H9 (cell line): ENCODE measurements around the gene FGF16. TPM values are rescaled to one million over a fixed set of nuclear protein-coding genes. Genes with fewer than 3 reads are reported as not detected.

Experiments
- DNase-seq: peaks from one replicate; pipeline ENCODE4 v3.0.0-alpha.2; 2017
- H2AFZ ChIP-seq: one replicate; pipeline ENCODE4 v1.6.1; 2013; ENCODE audit warnings: mild to moderate bottlenecking, low read length, control low read depth, moderate library complexity
- H2AK5ac ChIP-seq: 2 replicates; pipeline ENCODE4 v1.6.1; 2013; ENCODE audit warnings: low read length, control low read depth, mixed read lengths; ENCODE audit not compliant: insufficient read length
- H2BK120ac ChIP-seq: one replicate; pipeline ENCODE4 v1.6.1; 2013; ENCODE audit warnings: low read depth, mild to moderate bottlenecking, low read length, control low read depth, inconsistent platforms; ENCODE audit not compliant: poor library complexity, severe bottlenecking
- H2BK12ac ChIP-seq: 2 replicates; pipeline ENCODE4 v1.6.1; 2013; ENCODE audit warnings: low read length, control low read depth, mixed read lengths, low read depth; ENCODE audit not compliant: insufficient read length
- H2BK15ac ChIP-seq: 2 replicates; pipeline ENCODE4 v1.6.1; 2013; ENCODE audit warnings: low read depth, low read length, control low read depth
- H2BK20ac ChIP-seq: one replicate; pipeline ENCODE4 v1.6.1; 2013; ENCODE audit warnings: low read depth, mild to moderate bottlenecking, low read length, control low read depth, inconsistent platforms; ENCODE audit not compliant: poor library complexity, severe bottlenecking
- H2BK5ac ChIP-seq: 2 replicates; pipeline ENCODE4 v1.6.1; 2013; ENCODE audit warnings: low read length, control low read depth, mixed read lengths; ENCODE audit not compliant: insufficient read length
- H3K14ac ChIP-seq: 2 replicates; pipeline ENCODE4 v1.6.1; 2013; ENCODE audit warnings: low read length, control low read depth; ENCODE audit not compliant: insufficient read depth
- H3K18ac ChIP-seq: 2 replicates; pipeline ENCODE4 v1.6.1; 2013; ENCODE audit warnings: low read depth, mild to moderate bottlenecking, mixed read lengths, low read length, control low read depth; ENCODE audit not compliant: insufficient read length
- H3K23ac ChIP-seq: 2 replicates; pipeline ENCODE4 v1.6.1; 2013; ENCODE audit warnings: low read length, control low read depth, mixed read lengths, low read depth; ENCODE audit not compliant: insufficient read length
- H3K23me2 ChIP-seq: 2 replicates; pipeline ENCODE4 v1.6.1; 2013; ENCODE audit warnings: low read depth, mild to moderate bottlenecking, mixed read lengths, low read length, control low read depth; ENCODE audit not compliant: insufficient read length, poor library complexity, severe bottlenecking
- H3K27ac ChIP-seq: 2 replicates; pipeline ENCODE4 v1.5.1; 2013; ENCODE audit warnings: low read length, control low read depth, mixed read lengths, low read depth; ENCODE audit not compliant: insufficient read length
- H3K27me3 ChIP-seq: 2 replicates; pipeline ENCODE4 v1.6.1; 2013; ENCODE audit warnings: low read length, control low read depth, inconsistent platforms; ENCODE audit not compliant: insufficient read depth
- H3K4ac ChIP-seq: 2 replicates; pipeline ENCODE4 v1.6.1; 2013; ENCODE audit warnings: low read depth, mild to moderate bottlenecking, control low read depth, inconsistent platforms, low read length, moderate library complexity
- H3K4me1 ChIP-seq: 2 replicates; pipeline ENCODE4 v1.6.1; 2013; ENCODE audit warnings: low read length, control low read depth, inconsistent platforms; ENCODE audit not compliant: insufficient read depth
- H3K4me2 ChIP-seq: 2 replicates; pipeline ENCODE4 v1.6.1; 2013; ENCODE audit warnings: low read length, control low read depth, mixed read lengths; ENCODE audit not compliant: insufficient read length, insufficient read depth
- H3K56ac ChIP-seq: 2 replicates; pipeline ENCODE4 v1.6.1; 2013; ENCODE audit warnings: low read depth, mild to moderate bottlenecking, mixed read lengths, low read length, control low read depth; ENCODE audit not compliant: insufficient read length
- H3K79me1 ChIP-seq: 2 replicates; pipeline ENCODE4 v1.6.1; 2013; ENCODE audit warnings: low read depth, mild to moderate bottlenecking, moderate library complexity, low read length, control low read depth, inconsistent platforms; ENCODE audit not compliant: insufficient read depth, poor library complexity, severe bottlenecking
- H3K79me2 ChIP-seq: 2 replicates; pipeline ENCODE4 v1.6.1; 2013; ENCODE audit warnings: low read length, control low read depth, inconsistent platforms; ENCODE audit not compliant: insufficient read depth
- H3K9ac ChIP-seq: 2 replicates; pipeline ENCODE4 v1.6.1; 2013; ENCODE audit warnings: low read length, control low read depth, mixed read lengths; ENCODE audit not compliant: insufficient read length; ENCODE audit errors: extremely low read depth
- H3K9me3 ChIP-seq: one replicate; pipeline ENCODE4 v1.6.1; 2013; ENCODE audit warnings: low read depth, low read length, inconsistent platforms; ENCODE audit not compliant: control insufficient read depth
- H3T11ph ChIP-seq: one replicate; pipeline ENCODE4 v1.6.1; 2013; ENCODE audit warnings: mild to moderate bottlenecking, low read length, control low read depth, inconsistent platforms
- H4K20me1 ChIP-seq: one replicate; pipeline ENCODE4 v1.6.1; 2013; ENCODE audit not compliant: control insufficient read depth, insufficient read length, insufficient read depth
- H4K5ac ChIP-seq: 2 replicates; pipeline ENCODE4 v1.6.1; 2013; ENCODE audit warnings: low read depth, mild to moderate bottlenecking, mixed read lengths, low read length, control low read depth; ENCODE audit not compliant: insufficient read length
- H4K8ac ChIP-seq: replicated peaks from 2 replicates; pipeline ENCODE4 v1.6.1; 2013; ENCODE audit warnings: low read length, control low read depth, mixed read lengths, low read depth; ENCODE audit not compliant: insufficient read length
- H4K91ac ChIP-seq: 2 replicates; pipeline ENCODE4 v1.6.1; 2013; ENCODE audit warnings: low read depth, mild to moderate bottlenecking, moderate library complexity, mixed read lengths, low read length, control low read depth; ENCODE audit not compliant: insufficient read length
- H3K27ac Mint-ChIP-seq, 3 experiments: 2 replicates in 2 of 3; 3 replicates in 1 of 3; pipeline ENCODE4 v1.8.0; 2020 to 2021; ENCODE audit warnings: mixed read lengths in 3 of 3, mild to moderate bottlenecking in 1 of 3, moderate library complexity in 1 of 3
- H3K27me3 Mint-ChIP-seq: 2 replicates; pipeline ENCODE4 v1.8.0; 2021; ENCODE audit warnings: low read depth, mild to moderate bottlenecking, moderate library complexity, mixed read lengths
- H3K36me3 Mint-ChIP-seq, 3 experiments: 2 replicates in 2 of 3; 3 replicates in 1 of 3; pipeline ENCODE4 v1.8.0; 2020 to 2021; ENCODE audit warnings: low read depth in 3 of 3, mixed read lengths in 3 of 3; ENCODE audit not compliant: insufficient read depth in 1 of 3
- H3K4me1 Mint-ChIP-seq, 2 experiments: 2 replicates each; pipeline ENCODE4 v1.8.0; 2020; ENCODE audit warnings: mixed read lengths in 2 of 2
- H3K4me3 Mint-ChIP-seq, 2 experiments: 2 replicates in 1 of 2; 3 replicates in 1 of 2; pipeline ENCODE4 v1.8.0; 2020 to 2021; ENCODE audit warnings: mild to moderate bottlenecking in 2 of 2, mixed read lengths in 2 of 2, moderate library complexity in 1 of 2
- H3K9me3 Mint-ChIP-seq, 2 experiments: 2 replicates in 1 of 2; 3 replicates in 1 of 2; pipeline ENCODE4 v1.8.0; 2020; ENCODE audit warnings: mild to moderate bottlenecking in 2 of 2, mixed read lengths in 2 of 2, moderate library complexity in 1 of 2
- CTCF ChIP-seq: fragments of 200-600 bp; sonication (generic); conservative IDR thresholded peaks from 3 replicates; pipeline ENCODE4 v1.8.0; 2021; ENCODE audit warnings: antibody characterized with exemption, mild to moderate bottlenecking
- WGBS: extraction: QIAGEN DNeasy Blood & Tissue Kit; methylation state at CpG from one replicate; pipeline ENCODE4 v1.1.7; 2013; ENCODE audit warnings: missing lambda C conversion rate, low lambda C conversion rate, mixed read lengths; ENCODE audit not compliant: insufficient read length; ENCODE audit errors: extremely low coverage; 5-methylcytosine and 5-hydroxymethylcytosine counted together
- total RNA-seq: library from RNA; stranded (reverse); gene quantifications from 2 replicates; pipeline ENCODE4 v1.2.1, GENCODE V29; 2021

Gene FGF16
- total RNA-seq, 1 experiment from 2014 or later = 2.8 TPM

- no peaks in the 10 kb centered on the region for H4K20me1 ChIP-seq
- H2BK15ac ChIP-seq = no peak overlapping the region
- no peak overlapping the region for H4K5ac ChIP-seq
- WGBS = no CpG with 5 or more reads among the region's 1 CpG
- H3K23ac ChIP-seq = no peak overlapping the region
- no peak overlapping the region for H4K91ac ChIP-seq
- H3K23me2 ChIP-seq = no peaks in the 10 kb centered on the region
- no peak overlapping the region for H3K4me2 ChIP-seq
- peaks cover 38% of the 10 kb centered on the region for H3K9me3 ChIP-seq
- no peak overlapping the region for H3K9ac ChIP-seq
- H3K4ac ChIP-seq = no peak overlapping the region
- H2AFZ ChIP-seq = no peak overlapping the region
- no peak overlapping the region for H4K8ac ChIP-seq
- Mint-ChIP-seq H3K9me3 (peaks cover 59 to 63% of the 10 kb centered on the region in 2 experiments), H3K4me3 (no peak overlapping the region), H3K36me3 (peaks cover 0 to 9% (median 4%) of the 10 kb centered on the region in 3 experiments; a peak in 4 of 7 replicates), H3K4me1 (peaks cover 16 to 23% of the 10 kb centered on the region in 2 experiments), H3K27ac (peak overlapping the region in 1 of 3 experiments; percentile 27; a peak in 1 of 7 replicates), H3K27me3 (no peaks in the 10 kb centered on the region; the same call in 1 of the 2 replicates)
- DNase-seq = no peak
- no peak overlapping the region for H2AK5ac ChIP-seq
- H3K56ac ChIP-seq = no peak overlapping the region
- H2BK12ac ChIP-seq = no peak overlapping the region
- H3K4me1 ChIP-seq = peaks cover 3% of the 10 kb centered on the region; the same call in 1 of the 2 replicates
- H2BK120ac ChIP-seq = no peak overlapping the region
- no peak overlapping the region for H3K18ac ChIP-seq
- H2BK20ac ChIP-seq = no peak overlapping the region
- TF ChIP-seq CTCF = no peak
- H3K79me1 ChIP-seq = no peaks in the 10 kb centered on the region
- no peak overlapping the region for H3K14ac ChIP-seq
- H3T11ph ChIP-seq = no peak overlapping the region
- H3K79me2 ChIP-seq = no peaks in the 10 kb centered on the region
- no peak overlapping the region for H3K27ac ChIP-seq
- no peak overlapping the region for H2BK5ac ChIP-seq
- no peaks in the 10 kb centered on the region for H3K27me3 ChIP-seq
Observed at GRCh38 chrX:77428551-77428950, 18.6 kb upstream of the FGF16 start.
